ENCODE measurements around the gene SHROOM3.

The SHROOM3 gene

DNA sequence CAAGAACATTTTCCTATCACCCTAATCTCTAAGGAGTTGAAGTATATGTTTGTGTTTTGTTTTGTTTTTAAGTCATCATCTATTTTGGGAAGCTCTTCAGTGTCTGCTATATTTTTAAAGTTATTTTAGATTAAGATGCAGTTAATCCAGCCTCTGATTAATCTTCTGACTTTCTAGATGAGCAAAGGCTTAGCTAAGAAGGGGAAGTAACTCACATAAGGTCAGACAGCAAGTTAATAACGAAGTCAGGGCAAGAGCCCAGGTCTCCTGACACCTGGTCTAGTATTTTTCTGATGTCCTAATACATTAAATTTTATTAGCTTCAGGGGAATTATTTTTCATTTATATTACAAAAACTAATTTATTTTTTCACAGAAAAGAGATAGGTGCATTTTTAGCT lies 294.4 kb downstream of the SHROOM3 start:
- DNase-seq = no peak

DNA sequence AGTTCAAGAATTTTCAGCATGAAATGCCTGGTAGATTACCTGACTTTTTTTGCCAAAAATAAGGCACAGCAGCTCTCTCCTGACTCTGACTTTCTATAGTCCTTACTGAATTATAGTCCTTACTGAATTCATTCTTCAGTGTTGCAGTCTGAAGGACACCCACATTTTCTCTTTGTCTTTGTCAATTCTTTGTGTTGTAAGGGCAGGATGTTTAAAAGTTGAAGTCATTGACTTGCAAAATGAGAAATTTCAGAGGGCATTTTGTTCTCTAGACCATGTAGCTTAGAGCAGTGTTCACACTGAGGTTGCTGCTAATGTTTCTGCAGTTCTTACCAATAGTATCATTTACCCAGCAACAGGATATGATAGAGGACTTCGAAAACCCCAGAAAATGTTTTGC lies 295.0 kb downstream of the SHROOM3 start:
- no peak for DNase-seq

DNA sequence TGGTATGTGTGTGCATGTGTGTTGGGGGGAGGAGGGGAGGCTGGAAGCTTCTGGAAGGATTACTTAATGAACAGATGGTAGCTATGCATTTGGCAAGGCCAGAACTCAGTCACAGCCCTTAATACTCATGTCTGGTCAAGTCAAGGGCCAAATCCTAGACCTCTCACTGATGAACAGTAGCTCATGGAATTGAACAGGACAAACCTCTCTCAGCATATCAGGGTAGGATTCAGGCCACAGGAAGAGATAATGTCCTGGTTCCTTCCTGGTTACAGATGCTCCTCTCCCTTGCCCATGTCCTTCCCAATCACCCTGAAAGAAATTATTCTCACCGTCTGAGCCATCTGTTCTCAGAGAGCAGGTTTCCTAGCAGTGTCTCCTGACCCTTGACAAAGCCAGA lies 297.2 kb downstream of the SHROOM3 start:
- DNase-seq = no peak

DNA sequence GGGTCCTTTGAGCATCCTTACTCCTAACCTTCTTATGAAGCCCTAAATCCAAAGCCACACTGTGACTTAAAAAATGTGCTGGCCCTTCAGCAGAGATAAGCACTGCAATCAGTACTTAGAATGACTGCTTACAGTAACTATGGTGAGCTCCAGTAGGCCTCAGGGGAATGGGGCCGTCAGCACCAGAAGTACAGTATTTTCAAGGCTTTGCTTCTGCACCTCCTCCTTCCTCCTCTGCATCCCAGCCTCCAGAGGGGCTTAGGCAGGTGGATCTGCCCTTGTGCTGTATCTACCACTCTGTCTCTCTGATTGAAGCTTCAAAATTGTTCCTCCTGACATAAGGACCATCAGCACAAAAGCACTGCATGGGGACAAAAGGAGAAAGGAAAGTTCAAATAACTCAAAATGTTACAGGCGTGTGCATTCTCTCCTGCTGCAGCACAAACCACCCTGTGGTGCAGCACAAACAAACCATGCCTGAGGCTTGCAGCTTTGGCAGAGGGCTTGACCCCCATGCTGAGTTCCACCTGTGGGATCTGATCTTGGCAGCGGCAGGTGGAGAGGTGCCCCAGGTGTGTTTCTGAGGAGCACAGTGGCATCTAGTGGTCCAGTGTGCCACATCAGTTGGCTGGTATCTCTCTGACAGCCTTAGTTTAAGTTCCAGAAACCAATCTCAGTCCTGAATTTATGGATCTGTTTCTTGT lies 298.2 kb downstream of the SHROOM3 start:
- DNase-seq = peak; percentile 78

DNA sequence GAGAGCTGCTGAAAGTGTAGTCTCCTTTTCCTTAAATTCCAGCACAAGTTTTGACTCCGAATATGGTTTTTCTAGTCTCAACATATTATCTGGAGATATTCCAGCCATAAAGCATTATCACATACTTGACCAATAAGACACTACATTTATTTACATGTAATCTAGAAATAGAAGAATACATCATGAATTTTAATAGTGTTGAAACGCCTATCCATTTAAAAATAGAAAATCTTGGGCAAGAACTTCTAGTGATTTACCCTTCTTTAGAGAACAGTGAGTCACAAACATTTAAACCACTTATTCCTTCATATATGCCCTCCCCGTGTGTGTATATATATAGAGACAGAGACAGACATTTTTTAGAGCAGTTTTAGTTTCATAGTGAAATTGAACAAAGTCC lies 301.4 kb downstream of the SHROOM3 start:
- no peak for DNase-seq

DNA sequence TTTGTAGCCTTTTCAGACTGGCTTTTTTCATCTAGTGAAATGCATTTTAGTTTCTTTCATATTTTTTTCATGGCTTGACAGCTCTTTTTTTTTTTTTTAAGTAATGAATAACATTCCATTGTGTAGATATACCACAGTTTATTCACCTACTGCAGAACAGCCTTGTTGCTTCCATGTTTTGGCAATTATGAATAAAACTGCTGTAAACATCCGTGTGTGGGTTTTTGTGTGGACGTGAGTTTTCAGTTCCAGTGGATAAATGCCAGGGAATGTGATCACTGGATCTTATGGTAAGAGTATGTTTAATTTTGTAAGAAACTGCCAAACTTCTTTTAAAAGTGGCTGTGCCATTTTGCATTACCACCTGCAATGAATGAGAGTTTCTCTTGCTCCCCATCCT lies 302.2 kb downstream of the SHROOM3 start:
- no peak for DNase-seq

DNA sequence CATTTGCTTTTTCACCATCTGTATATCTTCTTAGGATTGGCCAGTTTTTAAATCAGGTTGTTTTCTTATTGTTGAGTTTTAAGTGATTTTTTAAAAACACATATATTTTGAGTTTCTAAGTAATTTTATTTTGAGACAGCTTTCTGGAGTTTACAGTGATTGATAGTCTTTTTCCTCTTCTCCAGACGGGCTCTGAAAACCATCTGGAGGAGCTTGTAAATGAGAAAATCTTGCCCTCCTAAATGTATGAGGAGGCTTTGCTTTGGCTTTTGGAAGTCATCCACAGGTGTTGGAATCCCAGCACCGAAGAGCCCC lies 302.7 kb downstream of the SHROOM3 start:
- no peak for DNase-seq

DNA sequence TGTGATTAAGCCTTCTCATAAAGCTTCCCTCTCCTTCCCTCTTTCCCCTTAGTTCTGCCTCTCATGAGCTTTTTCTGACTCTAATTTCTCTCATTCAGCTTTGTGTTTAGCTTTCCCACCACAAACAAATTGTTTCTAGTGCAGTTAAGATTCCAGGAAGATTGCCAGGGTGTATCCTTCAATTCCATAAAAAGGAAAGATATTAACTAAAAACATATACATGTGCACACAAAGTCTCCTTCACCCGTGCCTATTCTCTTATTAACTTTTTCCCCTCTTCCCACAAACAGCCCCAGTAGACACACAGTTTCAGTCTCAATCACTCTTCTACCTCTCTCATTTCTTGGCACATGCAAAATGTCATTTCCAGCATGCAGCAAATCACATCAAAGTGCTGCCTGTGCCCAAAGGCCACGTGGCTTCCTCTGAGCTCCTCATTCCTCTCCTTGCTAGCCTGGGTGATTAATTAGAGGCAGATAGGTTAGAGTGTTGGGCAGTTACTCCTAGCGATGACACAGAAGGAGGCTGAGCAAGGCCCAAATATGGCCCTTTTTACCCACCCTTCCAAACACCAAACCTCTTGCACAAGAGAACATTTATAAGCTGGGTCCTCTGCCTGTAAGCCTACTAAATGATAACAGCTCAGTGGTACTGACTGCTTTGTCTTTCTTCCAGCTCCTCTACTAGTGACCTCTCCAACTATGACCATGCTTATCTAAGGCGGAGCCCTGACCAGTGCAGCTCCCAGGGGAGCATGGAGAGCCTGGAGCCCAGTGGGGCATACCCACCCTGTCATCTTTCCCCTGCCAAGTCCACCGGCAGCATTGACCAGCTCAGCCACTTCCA lies 303.3 kb downstream of the SHROOM3 start:
- no peak for DNase-seq

DNA sequence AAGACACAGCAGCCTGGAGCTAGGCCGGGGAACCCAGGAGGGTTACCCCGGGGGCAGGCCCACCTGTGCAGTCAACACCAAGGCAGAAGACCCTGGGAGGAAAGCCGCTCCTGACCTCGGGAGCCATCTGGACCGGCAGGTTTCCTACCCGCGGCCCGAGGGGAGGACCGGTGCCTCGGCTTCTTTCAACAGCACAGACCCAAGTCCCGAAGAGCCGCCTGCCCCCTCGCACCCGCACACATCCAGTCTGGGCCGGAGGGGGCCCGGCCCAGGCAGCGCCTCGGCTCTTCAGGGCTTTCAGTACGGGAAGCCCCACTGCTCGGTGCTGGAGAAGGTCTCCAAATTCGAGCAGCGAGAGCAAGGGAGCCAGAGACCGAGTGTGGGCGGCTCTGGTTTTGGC lies 305.2 kb downstream of the SHROOM3 start:
- DNase-seq = no peak

DNA sequence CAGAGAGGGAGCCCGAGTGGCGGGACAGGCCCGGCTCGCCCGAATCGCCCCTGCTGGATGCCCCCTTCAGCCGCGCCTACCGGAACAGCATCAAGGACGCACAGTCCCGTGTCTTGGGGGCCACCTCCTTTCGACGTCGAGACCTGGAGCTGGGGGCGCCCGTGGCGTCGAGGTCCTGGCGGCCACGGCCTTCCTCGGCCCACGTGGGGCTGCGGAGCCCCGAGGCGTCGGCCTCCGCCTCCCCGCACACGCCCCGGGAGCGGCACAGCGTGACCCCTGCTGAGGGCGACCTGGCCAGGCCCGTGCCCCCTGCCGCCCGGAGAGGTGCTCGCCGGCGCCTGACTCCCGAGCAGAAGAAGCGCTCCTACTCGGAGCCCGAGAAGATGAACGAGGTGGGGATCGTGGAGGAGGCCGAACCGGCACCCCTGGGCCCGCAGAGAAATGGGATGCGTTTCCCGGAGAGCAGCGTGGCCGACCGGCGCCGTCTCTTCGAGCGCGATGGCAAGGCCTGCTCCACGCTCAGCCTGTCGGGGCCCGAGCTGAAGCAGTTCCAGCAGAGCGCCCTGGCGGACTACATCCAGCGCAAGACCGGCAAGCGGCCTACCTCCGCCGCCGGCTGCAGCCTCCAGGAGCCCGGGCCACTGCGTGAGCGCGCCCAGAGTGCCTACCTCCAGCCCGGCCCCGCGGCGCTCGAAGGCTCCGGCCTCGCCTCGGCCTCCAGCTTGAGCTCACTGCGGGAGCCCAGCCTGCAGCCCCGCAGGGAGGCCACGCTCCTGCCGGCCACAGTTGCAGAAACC lies 306.0 kb downstream of the SHROOM3 start:
- no peak for DNase-seq

DNA sequence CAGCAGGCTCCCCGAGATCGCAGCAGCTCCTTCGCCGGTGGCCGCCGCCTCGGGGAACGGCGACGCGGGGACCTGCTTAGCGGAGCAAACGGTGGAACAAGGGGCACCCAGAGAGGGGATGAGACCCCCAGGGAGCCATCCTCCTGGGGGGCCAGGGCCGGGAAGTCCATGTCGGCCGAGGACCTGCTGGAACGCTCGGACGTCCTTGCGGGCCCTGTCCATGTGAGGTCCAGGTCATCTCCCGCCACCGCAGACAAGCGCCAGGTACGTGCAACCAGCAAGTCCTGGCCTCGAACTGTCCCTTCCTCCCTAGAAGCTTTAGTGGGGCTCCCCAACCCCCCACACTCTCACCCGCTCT lies 306.6 kb downstream of the SHROOM3 start:
- DNase-seq = no peak

DNA sequence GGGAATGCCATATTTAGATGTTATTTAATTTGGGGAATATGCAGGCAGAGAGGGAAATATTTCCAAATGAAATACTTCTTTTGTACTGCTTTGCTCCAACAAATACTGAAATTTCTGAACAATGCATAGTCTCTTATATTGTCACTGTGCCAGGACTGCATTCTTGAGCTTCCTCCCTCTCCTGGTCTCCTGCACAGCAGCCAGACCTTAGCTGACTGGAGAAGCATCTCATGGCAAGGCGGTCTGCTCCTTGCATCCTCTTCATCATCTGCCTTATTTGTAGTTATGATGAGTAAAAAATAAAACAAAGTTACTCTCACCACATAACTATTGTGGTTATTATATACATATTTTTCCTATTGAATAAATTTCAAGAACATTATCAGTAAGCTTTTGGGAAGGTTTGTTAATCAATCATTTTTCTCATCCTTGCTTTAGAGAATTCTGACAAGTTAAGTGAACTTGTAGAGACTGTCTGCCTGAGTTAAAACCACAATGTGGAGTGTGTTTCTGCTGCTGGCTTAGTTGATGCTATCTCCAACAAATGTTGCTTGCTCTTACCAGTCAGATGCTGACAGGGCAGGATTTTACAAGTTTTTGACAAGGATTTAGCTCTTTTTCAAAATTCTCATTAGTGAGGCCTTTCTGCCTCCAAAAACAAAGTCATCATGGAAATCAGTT lies 309.4 kb downstream of the SHROOM3 start:
- DNase-seq = no peak

DNA sequence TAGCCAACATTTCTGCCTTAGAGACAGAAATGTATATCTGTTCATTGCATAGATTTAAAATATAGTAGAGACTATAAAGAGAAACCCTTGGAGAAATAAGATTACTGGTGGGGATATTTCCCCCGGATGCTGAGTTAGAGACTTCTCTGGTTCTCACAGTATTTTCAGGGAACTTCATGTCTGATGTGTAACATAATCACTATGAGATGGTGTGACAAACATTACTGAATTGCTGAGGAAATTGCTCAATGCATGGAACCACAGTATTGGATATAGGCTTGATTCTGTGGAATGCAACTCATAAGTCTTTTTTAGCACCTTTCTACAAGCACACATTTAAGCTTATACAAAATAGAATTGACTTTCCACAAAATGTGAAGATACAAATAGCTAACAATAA lies 310.2 kb downstream of the SHROOM3 start:
- DNase-seq = no peak

DNA sequence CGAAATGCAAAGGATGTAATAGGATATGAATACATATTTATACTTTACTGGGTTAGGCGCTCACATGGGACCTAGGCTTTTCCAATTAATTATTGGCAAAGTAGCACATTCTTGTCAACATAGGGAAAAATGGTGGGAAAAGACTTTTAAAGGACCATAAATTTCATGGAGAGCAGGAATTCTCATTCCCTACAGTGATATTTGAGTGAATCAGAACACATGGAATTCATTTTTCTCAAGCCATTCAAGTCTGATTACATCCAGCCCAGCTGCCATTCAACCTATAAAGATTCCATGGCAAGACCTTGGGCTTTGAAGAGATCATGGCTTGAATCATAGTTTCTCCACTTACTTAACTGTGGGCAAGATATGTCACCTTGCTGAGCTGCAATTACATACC lies 312.5 kb downstream of the SHROOM3 start:
- DNase-seq = no peak

DNA sequence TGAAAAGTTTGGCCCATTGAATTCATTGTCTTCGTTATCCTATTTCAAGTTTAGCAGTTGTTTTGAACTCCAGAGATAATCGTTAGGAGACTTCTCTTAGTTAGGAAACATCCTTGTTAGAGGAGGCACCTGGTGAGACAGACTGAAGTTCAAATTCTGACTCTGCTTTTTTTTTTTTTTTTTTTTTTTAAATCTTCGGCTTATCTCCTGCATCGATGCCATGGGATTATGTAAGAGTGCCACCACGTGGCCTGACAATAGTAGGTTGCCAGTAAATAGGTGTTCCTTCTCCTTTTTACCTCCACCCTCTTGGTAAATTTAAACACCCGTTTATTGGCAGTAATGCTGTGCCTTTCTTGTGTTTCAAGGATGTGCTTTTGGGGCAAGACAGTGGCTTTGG lies 313.6 kb downstream of the SHROOM3 start:
- DNase-seq = peak; percentile 8

DNA sequence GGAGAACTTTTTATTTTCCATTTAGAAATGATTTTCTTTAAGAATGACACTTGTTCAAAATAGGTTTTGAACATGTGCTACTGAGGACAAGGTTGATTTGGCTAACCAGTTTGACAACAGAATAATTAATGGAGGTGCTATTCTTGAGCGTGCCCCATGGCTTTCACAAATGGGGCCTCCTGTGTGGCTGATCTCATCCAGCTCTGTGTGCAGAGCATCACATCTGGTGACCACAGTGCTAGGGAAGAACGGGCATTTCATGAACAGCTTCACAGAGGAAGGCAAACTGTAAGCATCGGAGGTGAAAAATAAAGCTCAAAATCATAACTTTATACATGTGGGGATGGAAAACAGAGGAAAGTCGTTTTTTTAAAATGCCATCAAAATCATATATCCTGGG lies 314.3 kb downstream of the SHROOM3 start:
- no peak for DNase-seq

DNA sequence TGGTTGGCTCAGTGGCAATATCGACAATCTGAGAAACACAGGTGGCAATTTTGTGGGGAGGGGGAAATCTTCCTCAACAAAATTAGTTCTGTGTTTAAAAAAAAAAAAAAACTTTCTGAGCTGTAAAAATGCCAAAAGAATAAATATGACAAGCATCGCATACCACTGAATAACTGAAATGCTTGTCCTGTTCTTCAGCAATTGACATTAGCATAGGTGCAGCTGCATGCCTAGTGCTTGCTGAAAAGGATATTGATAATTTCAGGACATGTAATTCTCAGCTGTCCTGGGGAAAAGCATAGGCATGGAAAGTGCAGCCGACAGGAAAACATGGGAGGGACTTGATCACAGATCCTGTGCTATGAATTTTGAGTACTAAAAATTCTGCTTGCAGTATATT lies 315.7 kb downstream of the SHROOM3 start:
- no peak for DNase-seq

DNA sequence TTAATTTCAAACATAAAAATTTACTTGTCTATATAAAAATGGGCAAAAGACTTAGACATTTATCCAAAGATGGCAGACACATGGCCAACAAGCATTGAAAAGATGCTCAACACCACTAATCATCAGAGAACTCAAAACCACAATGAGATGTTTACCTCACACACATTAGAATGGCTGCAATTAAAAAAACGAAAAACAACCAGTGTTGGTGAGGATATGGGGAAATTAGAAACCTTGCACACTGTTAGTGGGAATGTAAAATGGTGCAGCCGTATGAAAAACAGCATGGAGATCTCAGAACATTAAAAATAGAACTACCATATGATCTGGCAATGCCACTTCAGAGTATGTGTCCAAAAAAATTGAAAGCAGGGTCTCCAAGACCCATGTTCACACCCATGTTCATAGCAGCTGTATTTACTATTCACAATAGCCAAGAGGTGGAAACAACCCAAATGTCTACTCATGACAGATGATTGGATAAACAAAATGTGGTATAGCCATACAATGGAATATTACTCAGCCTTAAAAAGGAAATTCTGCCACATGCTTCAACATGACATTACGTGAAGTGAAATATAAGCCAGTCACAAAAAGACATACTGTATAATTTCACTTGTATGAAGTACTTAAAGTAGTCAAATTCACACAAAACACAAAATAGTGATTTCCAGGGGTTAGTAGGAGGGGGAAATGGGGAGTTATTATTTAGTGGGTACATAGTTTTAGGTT lies 316.7 kb downstream of the SHROOM3 start:
- DNase-seq = no peak

DNA sequence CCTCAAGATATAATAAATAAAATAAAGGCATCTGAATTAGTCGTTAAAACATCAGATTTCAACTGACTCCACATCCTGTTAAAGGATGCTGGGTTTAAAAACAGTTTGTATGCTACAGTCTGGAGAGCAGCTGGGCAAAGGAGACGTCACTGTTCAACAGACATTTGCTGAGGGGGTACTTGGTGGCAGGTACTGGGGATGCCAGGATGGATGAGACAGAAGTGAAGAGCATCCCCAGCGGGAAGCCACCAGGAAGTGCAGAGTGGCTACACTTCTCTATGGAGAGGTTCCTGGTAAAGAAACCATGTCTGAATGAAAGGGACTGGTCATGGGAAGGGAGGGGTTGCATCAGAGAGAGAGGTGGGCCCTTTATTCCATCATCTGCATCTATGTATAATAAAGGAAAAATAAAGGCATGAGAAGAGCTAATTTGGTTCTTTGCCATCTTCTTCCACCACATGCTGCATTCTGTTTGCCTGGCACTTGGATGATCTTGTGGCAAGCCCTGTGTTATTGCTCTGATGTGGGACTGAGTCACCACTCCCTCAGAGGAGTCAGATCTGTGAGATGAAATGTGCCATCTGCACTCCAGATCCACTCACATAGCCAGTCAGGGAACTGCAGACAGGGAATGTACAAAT lies 318.0 kb downstream of the SHROOM3 start:
- DNase-seq = no peak

DNA sequence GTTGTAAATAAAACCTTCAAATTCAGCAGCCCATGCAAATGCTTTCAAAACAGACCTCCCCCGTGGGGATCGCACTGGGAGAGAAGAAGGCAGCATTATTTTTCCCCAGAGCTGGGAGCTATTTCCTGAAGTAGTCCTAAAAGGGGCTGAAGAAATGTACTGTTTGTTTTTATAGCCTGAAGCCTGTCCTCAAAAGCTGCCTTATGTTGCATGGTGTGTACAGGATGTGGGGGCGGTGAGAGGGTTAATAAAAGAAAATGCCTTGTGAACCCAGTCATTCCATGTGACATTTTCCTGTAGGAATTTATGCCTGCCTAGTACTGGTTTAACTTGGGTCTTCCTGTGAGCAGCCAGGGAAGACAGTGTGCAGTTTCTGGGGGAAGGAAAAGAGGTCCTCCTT lies 318.8 kb downstream of the SHROOM3 start:
- DNase-seq = no peak

DNA sequence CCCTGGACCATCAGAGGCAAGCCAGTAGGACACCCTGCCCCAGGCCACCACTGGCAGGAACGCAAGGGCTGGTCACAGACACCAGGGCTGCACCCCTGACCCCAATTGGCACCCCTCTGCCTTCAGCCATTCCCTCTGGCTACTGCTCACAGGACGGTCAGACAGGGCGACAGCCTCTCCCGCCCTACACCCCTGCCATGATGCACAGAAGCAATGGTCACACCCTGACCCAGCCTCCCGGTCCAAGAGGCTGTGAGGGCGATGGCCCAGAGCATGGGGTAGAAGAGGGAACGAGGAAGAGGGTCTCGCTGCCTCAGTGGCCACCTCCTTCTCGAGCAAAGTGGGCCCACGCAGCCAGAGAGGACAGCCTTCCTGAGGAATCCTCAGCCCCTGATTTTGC lies 319.4 kb downstream of the SHROOM3 start:
- DNase-seq = no peak

DNA sequence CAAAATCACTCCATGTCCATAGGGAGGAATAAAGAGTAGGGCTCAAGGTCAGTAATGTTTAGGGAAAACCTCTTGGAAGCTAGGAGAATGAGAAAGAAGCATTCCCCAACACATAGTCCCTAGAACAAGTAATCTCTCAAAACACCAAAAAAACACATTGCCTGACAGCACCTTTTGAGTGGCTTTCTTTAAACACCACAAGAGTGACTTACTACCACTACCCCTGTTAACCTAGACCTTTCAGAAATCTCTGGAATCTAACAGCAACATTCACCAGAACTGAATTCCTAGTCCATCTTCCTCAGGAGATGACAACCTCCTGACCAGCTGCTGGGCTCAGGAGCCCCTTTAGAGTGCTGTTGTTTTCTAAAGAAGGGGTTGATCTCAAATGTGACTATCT lies 320.7 kb downstream of the SHROOM3 start:
- no peak for DNase-seq

Data from NCI-H1092 treated with DMSO at 0.1 percent for 48 hours (cell line).